ENCODE results near the gene PPP2R1B. TPM values are rescaled to one million over a fixed set of nuclear protein-coding genes. Genes with fewer than 3 reads are reported as not detected.
A peak's percentile ranks its signal among the peaks of the same experiment; 100 is the strongest.

Gene PPP2R1B
- total RNA-seq = 42.7 and 50.8 TPM in 2 replicates
- 17.0 and 18.0 TPM in 2 replicates for polyA plus RNA-seq
- 20.0 and 22.9 TPM in 2 replicates for polyA plus RNA-seq (2011; cell fraction: cytosol; rRNA removed)
- polyA plus RNA-seq (2011; cell fraction: nucleus; rRNA removed) = 32.5 and 32.7 TPM in 2 replicates
- 31.6 and 33.7 TPM in 2 replicates for polyA plus RNA-seq (2012)
- 59.6 and 61.0 TPM in 2 replicates for polyA minus RNA-seq
- 16.8 TPM for polyA minus RNA-seq (2011; cell fraction: cytosol; rRNA and poly(A)+ RNA removed)
- polyA minus RNA-seq (2011; cell fraction: nucleus; rRNA and poly(A)+ RNA removed) = 28.8 and 45.3 TPM in 2 replicates
- percentile 79 among the genes with signal in this experiment for Bru-seq, nascent RNA
- percentile 81 among the genes with signal in this experiment for BruChase-seq, experiment 1, labeled RNA remaining after a 6-hour chase
- percentile 86 among the genes with signal in this experiment for BruChase-seq, experiment 2, labeled RNA remaining after a 2-hour chase
- long read RNA-seq, full-length matches to known transcripts = 124 of 208 reads
- long read RNA-seq, partial matches to known transcripts = 72 of 208 reads
- long read RNA-seq, other reads (novel, unspliced or antisense) = 12 of 208 reads

DNA sequence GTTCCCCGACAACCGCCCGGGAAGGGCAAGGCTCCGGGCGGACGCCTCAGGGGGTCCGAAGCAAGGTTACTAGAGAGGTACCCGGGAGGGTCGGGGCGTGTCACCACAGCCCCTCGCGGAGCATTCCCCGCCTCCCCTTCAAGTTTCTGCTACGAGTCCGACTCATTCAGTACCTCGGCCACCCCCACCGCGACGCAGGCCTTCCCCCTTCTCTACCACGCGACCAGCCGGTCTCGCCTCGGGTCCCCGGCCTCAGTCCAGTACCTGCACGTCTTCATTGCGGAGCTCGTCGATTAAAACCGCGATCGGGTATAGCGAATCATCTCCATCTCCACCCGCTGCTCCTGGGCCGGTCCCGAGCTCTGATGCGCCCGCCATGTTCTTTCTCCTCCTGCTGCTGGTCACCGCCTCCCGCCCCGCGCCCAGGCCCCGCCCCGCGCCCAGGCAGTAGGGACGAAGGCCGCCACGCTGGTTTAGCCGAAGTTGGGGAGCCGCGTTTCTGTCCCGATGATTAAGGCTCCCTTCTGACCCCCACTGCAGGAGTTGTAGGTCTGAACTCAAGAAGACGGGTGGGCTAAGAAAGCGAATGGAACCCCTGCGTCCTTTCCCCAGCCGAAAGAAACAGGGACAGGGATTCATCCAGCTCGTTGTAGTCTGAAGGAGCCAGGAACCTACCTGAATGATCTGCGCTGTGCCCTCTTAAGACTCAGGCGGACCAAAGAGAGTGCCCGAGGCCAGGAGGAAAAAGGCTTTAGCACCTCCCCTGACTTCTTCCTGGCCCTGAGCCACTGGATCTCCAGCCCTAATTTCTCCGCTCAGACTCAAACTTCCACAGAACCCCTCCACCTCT lies at the start of gene PPP2R1B:
Gene PPP2R1B, minus strand, starts transcription at position 406 of the 850 bp plus-strand sequence. Its CDS starts 28 bp downstream, at position 378.
- Histone ChIP-seq H2AFZ (ENCODE audit: low read depth, low read length) (peak within 1 kb of the TSS; percentile 98), H3K27me3 (ENCODE audit: control insufficient read depth in 2 of 2, insufficient read depth in 2 of 2, low read length in 2 of 2) (no peaks in the 10 kb centered on the region), H3K9ac (replicated peaks; ENCODE audit: extremely low read depth, insufficient read depth, low read length) (peak within 1 kb of the TSS; percentile 82), H3K4me1 (ENCODE audit: control insufficient read depth, extremely low read depth, insufficient read depth, low read length) (peaks cover 15% of the 10 kb centered on the region), H3K9me3 (replicated peaks; ENCODE audit: control insufficient read depth, insufficient read depth, low read length) (no peaks in the 10 kb centered on the region), H3K9me1 (replicated peaks; ENCODE audit: control insufficient read depth, extremely low read depth, insufficient read depth, low read length) (no peaks in the 10 kb centered on the region), H4K20me1 (replicated peaks; ENCODE audit: control insufficient read depth, extremely low read depth, insufficient read depth, low read length) (no peaks in the 10 kb centered on the region), H3K36me3 (ENCODE audit: control insufficient read depth in 2 of 2, extremely low read depth in 1 of 2, insufficient read depth in 2 of 2, low read length in 2 of 2) (peaks cover 0 to 5% of the 10 kb centered on the region in 2 experiments), H3K4me3 (replicated peaks in 1 of 3; ENCODE audit: insufficient read depth in 1 of 3, low read depth in 1 of 3, low read length in 3 of 3) (peak within 1 kb of the TSS; percentile 68 to 85 (median 73)), H3K4me2 (ENCODE audit: insufficient read depth, low read length) (peak within 1 kb of the TSS; percentile 95), H3K27ac (ENCODE audit: insufficient read depth, low read depth, low read length) (peak within 1 kb of the TSS; percentile 51), H3K79me2 (ENCODE audit: control insufficient read depth, insufficient read depth, low read length) (peaks cover 12% of the 10 kb centered on the region)
- FAIRE-seq = peak; percentile 85
- DNase-seq (ENCODE audit: low read depth, low spot score) = peak; percentile 83
- TSS peak; percentile 91 for BruUV-seq (replicated peaks)
- POLR2A ChIA-PET = interaction anchor here (1.3 to 1.5 kb wide), 2 partner anchors 31 to 33 kb away, joined by 5 read pairs; no protein-coding TSS in a partner anchor
- intact Hi-C loops (cut with micrococcal nuclease) (loop anchor here (1.0 to 2.0 kb wide), 5 partner anchors 28 to 164 kb away; partner anchors contain the start of gene SIK2), dilution Hi-C loops (cut with MboI; ENCODE audit: extremely low pct_ligation_motif_present, low sequenced_read_pairs) (no loop called here)
- CTCF ChIA-PET = interaction anchor here (0.6 to 6.9 kb wide), 15 partner anchors 10 to 180 kb away, joined by 3 to 82 read pairs (median 5); no protein-coding TSS in a partner anchor
- TF ChIP-seq POLR2A (IDR thresholded peaks at IDR 0.05; ENCODE audit: low read depth, low read length) (peak; percentile 16), POLR2AphosphoS5 (IDR thresholded peaks at IDR 0.05; ENCODE audit: insufficient read depth, low read depth, low read length) (peak; percentile 50), EZH2 (IDR thresholded peaks at IDR 0.05; ENCODE audit: borderline replicate concordance, low read depth, low read length, severe bottlenecking) (no peak)
- TF ChIP-seq, protein P1, sequence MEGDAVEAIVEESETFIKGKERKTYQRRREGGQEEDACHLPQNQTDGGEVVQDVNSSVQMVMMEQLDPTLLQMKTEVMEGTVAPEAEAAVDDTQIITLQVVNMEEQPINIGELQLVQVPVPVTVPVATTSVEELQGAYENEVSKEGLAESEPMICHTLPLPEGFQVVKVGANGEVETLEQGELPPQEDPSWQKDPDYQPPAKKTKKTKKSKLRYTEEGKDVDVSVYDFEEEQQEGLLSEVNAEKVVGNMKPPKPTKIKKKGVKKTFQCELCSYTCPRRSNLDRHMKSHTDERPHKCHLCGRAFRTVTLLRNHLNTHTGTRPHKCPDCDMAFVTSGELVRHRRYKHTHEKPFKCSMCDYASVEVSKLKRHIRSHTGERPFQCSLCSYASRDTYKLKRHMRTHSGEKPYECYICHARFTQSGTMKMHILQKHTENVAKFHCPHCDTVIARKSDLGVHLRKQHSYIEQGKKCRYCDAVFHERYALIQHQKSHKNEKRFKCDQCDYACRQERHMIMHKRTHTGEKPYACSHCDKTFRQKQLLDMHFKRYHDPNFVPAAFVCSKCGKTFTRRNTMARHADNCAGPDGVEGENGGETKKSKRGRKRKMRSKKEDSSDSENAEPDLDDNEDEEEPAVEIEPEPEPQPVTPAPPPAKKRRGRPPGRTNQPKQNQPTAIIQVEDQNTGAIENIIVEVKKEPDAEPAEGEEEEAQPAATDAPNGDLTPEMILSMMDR (IDR thresholded peaks at IDR 0.05; ENCODE audit: extremely low read depth in 1 of 2, insufficient read depth in 1 of 2, low read depth in 1 of 2, low read length in 2 of 2) = no peak
